ENCODE measurements around the gene MIAT.

DNA sequence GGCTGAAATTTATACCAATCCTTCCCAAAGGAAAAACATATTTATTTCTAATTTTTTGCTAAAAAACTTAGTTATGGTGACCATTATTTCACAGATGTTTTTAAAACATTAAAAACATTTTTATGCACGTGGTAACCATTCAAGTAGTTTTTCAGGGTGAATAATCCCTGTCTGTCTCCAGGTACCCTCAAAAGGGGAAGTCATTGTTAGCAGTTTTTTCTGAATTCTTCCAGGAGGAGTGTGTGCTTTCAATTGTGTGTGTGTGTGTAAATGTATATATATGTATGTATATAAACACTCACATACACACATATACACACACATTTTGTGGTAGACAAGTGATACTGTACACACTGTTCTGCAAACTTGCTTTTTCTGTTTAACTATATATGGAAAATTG, 43.9 kb downstream of the MIAT start:
- TF ChIP-seq, protein P1, sequence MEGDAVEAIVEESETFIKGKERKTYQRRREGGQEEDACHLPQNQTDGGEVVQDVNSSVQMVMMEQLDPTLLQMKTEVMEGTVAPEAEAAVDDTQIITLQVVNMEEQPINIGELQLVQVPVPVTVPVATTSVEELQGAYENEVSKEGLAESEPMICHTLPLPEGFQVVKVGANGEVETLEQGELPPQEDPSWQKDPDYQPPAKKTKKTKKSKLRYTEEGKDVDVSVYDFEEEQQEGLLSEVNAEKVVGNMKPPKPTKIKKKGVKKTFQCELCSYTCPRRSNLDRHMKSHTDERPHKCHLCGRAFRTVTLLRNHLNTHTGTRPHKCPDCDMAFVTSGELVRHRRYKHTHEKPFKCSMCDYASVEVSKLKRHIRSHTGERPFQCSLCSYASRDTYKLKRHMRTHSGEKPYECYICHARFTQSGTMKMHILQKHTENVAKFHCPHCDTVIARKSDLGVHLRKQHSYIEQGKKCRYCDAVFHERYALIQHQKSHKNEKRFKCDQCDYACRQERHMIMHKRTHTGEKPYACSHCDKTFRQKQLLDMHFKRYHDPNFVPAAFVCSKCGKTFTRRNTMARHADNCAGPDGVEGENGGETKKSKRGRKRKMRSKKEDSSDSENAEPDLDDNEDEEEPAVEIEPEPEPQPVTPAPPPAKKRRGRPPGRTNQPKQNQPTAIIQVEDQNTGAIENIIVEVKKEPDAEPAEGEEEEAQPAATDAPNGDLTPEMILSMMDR (conservative IDR thresholded peaks at IDR 0.05; ENCODE audit: low read length) = no peak
- no peak for TF ChIP-seq EZH2phosphoT487 (IDR thresholded peaks at IDR 0.05; ENCODE audit: borderline replicate concordance)

Data from Loucy (cell line).